Fibroblast of peridontal ligament (primary cell): Measurements from ENCODE around the gene ELL2.
A peak's percentile ranks its signal among the peaks of the same experiment; 100 is the strongest.

Experiments
- DNase-seq: peaks from one replicate; pipeline ENCODE4 v3.0.0-alpha.2; 2010; ENCODE audit errors: extremely low read depth

ELL2 gene

DNA sequence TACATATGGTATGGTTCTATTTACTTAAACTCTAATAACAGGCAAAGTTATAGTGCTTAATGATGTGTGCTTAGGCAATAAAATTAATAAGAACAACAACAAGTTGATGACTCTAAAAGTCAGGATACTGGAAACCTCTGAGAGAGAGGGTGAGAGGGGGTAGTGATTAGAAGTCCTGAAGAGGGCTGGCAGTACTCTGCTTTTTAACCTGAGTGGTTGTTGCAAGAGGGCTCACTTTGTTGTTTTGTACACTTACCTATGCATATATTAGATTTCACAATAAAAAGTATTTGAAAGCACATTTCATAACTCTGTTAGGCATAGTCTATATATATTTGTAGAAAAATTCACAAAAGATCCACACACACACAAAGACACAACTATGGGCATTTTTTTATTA lies 21.4 kb upstream of the ELL2 start:
- DNase-seq: no peak

- peak; percentile 55 for DNase-seq
These were observed 15.0 kb upstream of the ELL2 start for GRCh38 chr5:95976606-95977005.

- no peak for DNase-seq
These were observed 14.1 kb upstream of the ELL2 start for GRCh38 chr5:95975703-95976102.

DNA sequence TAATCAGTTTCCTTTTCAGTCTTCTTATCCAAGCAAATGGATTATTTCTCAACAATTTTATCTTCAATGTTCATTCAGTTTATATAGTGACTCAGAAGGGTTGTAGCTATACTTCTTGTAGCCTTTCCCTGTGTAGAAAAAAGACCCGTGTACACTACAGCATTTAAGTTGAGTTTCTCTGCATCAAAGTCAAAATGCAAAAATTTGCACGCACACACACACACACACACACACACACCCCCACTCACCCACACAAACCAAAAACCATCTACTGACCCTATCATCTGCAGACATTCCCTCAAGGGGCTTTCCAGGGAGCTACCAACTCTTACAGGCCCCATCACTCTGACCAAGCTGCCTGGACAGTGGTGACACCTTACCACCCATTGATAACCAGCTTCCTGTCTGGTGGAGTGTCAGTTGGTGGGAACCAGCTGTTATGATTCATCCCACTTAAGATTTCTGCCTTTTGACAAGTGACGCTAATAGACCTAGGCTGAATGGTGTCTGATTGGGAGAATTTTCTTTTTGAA lies 12.2 kb upstream of the ELL2 start:
- DNase-seq: peak; percentile 47

DNA sequence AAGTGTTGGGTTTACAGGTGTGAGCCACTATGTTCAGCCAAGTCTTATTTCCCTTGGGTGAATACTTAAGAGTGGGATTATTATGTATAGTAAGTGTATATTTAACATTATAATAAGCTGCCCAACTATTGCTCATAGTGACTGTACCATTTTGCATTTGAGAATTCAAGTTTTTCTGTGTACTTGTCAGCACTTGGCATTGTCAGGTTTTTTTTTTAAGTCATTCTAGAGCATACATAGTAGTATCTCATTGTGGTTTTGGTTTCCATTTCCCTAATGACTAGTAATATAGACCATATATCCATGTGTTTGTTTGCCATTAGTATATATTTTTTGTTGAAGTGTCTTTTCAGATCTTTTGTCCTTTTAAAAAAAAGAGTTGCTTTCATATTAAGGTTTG lies 10.5 kb upstream of the ELL2 start:
- no peak for DNase-seq

GRCh38 chr5:95970359-95970704 lies 8.7 kb upstream of the ELL2 start:
- DNase-seq: no peak

GRCh38 chr5:95969651-95970358 lies 8.2 kb upstream of the ELL2 start:
- peak; percentile 88 for DNase-seq

GRCh38 chr5:95969055-95969454 lies 7.4 kb upstream of the ELL2 start:
- no peak for DNase-seq

DNA sequence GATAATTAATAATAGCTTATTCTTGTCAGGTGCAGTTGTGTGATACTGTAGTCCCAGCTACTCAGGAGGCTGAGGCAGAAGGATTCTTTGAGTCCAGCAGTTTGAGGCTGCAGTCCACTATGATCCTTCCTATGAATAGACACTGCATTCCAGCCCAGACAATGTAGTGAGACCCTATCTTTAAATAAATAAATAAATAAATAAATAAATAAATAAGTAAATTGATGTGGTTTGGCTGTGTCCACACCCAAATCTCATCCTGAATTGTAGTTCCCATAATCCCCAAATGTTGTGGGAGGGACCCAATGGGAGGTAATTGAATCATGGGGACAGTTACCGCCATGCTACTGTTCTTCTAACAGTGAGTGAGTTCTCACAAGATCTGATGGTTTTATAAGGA lies 5.6 kb upstream of the ELL2 start:
- DNase-seq: no peak

DNA sequence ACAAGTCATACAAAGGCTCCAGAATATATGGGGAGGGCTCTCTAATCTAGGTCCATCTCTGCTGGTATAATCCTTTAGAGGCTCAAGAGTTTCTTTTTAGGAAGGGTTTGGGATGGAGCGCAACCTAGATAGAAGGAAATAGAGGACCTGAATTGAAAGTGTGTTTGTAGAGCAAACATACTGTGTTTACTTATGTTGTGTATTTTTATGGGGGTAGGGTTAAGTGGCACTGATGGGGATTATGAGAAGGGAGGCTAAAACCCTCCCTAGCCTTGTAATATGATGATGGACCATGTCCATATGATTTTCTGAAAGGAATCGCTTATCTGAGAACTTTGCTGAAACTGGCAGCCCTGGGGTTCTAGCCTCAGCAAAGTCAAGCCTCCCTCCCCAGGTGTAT lies 4.4 kb upstream of the ELL2 start:
- DNase-seq: no peak

DNA sequence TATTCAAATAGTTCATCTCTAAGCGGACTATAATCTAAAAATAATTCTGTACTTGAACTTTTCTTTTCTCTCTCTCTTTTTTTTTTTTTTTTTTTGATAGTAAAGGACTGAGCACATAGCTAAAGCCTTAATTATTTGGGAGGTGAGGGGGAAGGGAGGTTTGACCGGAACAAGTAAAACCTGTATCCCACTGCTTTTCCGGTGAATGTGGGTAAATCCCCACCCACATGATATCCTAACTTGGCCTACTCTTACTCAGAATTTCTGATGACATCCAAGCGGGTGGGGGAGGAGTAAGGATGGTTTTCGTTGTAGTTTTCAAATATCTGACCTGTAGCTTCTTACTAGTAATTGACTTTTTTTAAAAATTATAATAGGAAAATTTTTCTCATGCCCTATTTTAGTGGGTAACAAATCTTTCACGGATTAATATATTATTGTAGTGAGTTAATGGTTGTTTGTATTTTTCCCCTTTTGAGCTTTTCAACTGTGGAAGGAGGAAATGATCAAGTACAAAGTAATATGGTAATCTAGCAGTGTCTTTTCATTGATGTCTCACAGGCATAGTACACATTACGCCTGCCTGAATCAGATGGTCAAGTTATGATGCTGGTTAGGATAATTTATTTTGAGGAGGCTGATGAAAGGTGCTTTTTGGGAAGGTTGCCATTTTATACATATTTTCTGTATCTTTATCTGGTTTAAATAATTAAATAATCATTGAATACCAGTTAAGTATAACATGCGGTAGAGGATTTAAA lies 2.2 kb upstream of the ELL2 start:
- no peak for DNase-seq

DNA sequence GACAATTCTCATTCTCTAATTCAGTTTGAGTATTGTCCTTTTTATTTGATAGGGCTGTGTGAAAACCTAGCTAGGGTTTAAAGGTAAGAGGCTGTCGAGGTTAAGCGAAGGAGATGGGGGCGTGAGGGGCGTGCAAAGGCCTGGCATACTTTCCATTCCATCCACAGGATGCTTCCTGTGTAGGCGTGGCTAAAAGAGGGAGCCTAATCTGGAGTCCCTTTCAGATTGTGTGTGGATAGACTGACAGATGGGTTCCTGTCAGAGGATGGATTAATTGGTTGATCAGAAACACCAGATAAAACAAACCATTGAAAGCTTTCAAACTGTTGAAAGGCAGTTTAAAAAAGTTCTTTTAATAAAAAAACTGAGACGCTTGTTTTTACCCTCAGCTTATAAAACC lies 1.1 kb upstream of the ELL2 start:
- DNase-seq: no peak

GRCh38 chr5:95962475-95962773 lies 773 bp upstream of the ELL2 start:
- DNase-seq: no peak

GRCh38 chr5:95960667-95961616 lies 709 bp downstream of the ELL2 start:
- peak; percentile 74 for DNase-seq

DNA sequence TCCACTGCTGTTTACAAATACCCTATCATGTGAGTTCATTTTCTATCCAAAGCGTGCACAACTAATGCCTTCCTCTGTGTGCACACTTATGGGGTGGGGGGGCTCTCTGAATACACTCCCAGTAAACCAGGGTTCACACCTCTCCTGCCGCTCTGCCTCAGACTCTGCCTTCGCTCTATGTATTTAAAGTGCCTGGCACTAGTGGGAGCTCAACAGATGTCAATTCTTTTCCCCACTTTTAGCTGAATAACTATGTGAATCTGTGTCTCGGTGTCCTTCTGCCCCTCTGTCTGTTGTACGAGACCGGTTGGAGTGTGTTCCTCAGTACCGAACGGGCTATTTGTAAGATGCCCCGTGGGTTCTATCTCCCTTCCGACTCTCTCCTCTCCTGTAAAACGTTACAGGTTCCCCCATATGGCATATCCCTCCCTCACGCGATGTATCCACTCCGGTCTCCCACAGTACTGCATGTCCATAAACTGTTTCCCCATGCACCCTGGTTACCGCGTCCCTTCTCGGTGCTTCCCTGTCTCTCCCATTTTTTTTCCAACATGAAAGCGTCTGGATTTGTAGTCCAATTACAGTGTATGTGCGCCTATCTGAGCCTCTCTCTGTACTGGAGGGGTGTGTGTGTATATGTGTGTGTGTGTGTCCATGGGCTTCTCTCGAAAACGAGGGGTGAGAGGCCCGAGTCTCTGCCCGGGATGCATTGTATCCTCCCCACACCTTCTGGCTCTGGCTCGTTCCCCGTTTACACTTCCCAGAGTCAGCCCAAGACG lies 1.6 kb downstream of the ELL2 start:
- DNase-seq: peak; percentile 68

DNA sequence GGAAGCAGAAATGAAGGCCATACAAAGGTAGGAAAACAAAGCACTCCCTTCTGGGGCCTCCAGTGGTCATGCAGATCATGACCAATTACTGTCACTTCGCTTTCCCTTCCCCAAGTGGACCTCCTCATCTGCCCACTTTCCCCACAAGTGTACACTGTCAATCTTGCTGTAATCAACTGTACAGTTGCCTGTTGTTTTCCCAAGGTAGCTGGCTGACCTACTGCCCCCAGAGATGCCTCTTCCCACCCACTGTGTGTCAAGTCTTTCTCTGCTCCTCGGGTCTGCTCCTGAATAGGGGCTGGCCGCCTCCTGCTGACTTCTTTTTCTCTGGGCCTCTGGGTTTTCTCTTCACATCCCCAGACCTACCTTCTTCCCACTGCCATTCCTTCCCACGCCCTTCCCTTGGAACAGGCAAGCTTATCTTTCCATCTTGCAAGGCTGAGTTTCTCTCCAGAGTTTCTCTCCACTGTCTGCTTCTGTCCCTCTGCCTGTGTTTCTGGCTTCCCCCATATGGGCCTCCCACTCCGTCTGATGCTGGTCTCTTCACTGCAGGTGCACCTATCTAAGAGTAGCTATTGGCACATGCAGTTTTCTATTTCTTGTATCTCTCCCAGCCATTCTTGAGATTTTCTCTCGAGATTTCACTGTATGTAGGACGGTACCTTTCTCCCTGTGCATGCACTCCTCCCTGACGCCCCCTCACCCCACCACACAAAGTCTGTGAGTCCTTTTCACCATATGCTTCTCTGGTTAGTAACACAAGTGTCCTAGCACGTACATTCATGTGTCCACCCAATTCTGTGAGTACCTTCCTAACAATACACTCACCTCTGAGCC lies 2.4 kb downstream of the ELL2 start:
- DNase-seq: no peak

DNA sequence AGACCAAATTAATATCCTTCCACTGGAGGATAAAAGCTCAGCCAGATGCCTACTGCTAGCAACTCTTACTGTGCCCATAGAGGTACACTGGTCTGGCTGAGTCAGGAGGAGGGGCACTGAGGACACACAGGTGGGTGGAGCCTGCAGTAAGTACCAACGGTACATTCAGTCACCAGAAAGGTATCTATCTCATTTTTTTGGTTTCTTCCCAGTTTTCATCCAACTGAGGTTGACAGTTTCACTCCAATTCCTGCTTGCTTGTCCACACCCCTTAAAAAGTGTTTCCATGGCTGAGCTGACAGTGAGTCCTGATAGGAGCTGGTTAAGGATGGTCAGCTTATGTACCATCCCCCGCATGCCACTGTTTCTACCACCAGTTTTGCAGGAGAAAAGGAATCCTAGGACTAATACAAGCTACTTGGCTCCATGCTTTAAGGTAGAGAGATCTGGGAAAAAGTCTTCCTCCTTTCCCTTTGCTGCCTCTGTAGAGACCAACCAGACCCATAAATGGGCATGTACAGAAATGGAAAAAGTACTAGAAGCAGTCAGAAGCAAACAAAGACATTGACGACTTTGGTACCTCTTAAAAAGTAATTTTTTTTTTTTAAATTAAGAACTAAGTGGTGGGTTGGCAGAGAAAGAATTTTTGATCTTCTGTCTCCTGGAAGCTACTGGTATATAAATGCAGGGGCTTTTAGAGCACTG lies 3.2 kb downstream of the ELL2 start:
- DNase-seq: no peak

- DNase-seq: no peak
These were observed 4.0 kb downstream of the ELL2 start for GRCh38 chr5:95957561-95958203.

GRCh38 chr5:95956900-95957293 lies 4.8 kb downstream of the ELL2 start:
- DNase-seq: no peak
